ENCODE results near the gene GRPR.
A peak's percentile ranks its signal among the peaks of the same experiment; 100 is the strongest.
"Not testable (repeated sequence)": the region's sequence is repeated elsewhere in the genome, so short reads cannot be mapped to it uniquely, and the experiment has no call there.

GRPR gene

DNA sequence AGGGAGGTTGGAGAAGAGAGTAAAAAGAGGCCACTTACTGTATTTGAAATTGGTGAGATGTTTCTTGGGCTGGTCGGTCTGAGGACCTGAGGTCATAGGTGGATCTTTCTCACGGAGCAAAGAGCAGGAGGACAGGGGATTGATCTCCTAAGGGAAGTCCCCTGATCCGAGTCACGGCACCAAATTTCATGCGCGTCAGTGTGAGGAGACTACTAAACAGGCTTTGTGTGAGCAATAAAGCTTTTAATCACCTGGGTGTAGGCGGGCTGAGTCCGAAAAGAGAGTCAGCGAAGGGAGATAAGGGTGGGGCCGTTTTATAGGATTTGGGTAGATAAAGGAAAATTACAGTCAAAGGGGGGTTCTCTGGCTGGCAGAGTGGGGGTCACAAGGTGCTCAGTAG, 60.5 kb downstream of the GRPR start:
- not testable (repeated sequence) for DNase-seq (ENCODE audit: low spot score)

DNA sequence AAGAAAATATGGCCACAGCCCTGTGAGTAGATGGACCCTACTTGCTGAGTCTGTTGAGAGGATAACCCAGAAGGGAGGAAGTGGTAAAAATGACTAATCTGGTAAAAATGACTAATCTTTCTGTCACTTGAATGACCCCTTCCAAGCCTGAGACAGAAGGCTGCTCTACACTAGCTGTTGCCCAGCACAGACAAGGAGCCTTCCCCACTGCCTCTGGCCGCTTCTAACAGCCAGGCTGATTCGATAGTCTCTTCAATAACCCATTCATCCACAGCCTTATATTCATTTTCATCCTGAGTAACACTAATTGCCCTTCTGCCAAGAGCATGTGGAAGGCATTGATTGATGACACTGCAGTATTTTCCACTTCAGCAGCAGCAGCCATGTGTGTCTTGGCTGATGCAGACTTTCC, 62.4 kb downstream of the GRPR start:
- DNase-seq (ENCODE audit: low spot score): peak; percentile 42

DNA sequence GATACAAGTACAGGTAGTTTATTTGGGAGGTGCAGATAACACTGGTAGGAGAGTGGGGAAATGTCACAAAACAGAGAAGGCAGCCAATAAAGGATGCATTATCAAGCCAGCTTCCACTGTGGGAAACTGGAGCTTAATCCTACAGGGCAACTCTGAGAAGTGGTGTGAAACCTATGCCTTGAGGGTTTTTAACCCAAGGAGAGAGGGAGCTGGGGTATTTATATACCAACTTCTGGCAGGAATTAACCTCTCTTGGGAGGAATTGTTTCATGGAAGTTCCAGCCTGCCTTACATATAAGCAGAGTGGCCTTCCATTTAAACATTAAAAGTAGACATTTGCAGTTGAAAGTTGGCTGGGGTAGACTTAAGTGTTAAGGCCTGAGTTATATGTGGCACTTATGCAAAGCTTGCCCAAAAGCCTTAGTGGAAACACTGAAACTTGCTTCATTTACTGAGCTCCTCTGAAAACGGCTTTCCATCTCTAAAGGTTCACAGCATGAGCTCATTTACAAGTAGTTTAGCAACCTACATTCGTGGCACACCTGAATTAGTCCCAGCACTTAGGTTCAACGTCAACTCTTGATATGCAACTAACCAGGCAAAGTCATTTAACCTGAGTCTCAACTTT, 63.1 kb downstream of the GRPR start:
- no peak for DNase-seq (ENCODE audit: low spot score)

DNA sequence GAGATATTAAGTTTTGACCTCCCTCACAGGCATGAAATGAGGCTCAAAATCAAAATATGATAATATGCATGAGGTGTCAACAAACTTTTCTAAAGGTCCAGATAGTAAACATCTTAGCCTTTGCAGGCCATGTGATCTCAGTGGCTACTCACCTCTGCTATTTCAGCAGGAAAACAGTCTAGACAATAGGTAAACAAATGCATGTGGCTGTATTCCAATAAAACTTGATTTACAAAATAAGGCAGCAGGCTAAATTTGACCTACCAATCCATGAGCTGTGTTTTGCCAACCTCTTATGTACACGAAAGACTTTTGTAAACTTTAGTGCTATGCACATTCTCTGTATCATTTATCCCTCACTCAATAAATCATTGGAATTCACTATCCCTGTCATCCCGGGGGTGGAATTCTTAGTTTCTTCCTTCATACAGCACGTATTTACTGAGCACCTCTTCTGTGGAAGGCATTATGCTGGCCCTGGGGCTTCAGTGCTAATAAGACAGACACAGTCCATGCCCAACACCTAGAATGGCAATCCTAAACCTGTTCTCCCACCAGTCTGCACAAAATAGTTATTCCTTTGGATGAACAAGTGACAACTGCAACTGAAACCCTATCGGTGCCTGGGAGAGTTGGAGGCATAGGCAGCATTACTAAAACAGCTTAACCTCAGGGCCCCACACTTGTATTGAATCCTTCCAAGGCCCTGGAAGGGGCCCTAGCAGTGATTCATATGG, 63.8 kb downstream of the GRPR start:
- DNase-seq (ENCODE audit: low spot score): no peak

DNA sequence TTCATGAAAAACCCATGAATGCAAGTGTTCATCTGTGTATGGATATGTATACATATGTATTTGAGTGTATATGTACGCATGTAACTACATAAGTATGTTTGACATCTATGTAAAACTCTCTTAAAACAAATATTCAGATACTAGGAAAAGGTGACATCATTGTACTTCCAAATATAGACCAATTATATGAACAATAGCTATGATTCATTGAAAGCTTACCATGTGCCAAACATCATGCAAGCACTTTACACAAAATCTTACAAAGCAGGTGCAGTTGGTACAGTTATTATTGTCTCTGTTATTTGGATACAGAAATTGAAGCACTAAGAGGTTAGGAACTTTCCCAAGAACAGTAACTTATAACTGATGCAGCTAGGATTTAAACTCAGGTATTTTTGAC, 65.3 kb downstream of the GRPR start:
- no peak for DNase-seq (ENCODE audit: low spot score)

DNA sequence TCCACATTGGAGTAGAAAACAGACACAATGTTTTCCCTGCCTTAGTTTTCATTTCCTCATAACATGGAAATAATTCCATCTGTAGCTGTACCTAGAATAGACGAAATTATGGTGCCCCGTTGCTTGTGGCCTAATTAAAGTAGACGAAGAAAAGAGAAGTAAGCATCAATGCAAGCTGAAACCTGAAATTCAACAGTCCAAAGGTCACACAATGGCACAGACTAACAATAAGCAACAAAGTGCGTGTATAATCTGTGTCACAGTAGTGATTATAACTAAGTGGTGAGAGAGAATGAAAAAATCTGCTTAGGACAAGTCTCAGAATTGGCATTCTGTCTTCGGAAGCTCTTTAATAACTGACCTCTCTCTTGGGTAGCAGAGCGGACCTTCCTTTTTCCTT, 68.2 kb downstream of the GRPR start:
- DNase-seq (ENCODE audit: low spot score): no peak

DNA sequence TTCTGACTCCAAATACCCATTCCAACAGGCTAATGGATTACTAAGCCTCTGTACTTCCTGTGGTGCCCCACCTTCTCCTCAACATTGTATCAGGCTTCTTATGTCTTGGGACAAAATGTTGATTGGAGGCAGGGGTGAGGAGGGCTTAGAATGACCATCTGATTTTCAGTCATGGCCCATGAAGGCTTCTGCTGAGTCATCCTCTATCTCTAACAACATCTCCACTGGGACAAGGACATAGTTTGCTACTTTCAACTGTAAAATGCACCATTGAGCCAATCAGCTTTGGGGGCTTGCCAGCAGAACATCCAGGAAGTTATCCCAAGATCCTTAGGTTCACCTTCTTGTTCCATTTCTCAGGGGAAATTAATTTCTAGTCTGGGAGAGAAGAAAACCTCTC, 73.5 kb downstream of the GRPR start:
- DNase-seq (ENCODE audit: low spot score): no peak

DNA sequence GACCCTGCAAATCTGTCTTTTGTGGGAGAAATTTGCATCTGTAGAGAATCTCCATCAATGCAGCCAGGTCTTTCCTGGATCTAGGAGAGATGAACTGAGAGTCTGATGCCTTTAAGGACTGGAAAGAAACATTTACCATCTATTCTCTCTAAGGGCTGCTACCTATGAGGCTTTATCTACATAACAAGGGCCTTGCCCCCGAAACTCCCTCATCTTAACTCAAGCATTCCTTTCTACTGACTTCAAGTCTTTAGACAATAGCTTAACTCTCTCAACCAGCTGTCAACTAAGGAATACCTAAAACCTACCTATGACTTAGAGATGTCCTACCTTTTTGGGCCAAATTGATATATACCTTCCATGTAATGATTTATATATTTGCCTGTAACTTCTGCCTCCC, 76.0 kb downstream of the GRPR start:
- no peak for DNase-seq (ENCODE audit: low spot score)

DNA sequence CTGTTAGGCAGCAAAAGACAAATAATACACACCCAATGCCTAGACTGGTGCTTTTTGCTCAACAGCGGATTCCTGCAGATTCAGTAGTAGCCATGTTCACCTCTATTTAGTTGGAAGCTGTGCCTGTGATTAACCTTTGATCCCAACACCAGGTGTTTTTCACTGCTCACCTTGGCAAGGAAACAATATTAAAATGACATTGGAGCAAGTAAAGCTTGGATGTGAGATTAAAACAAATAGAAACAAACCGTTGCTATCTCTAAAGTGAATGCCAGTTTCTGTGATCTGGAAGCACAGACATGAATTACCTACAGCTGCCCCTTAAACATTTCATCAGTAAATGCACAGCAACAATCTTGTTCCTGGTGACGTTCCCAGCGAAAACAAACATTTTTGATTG, 79.6 kb downstream of the GRPR start:
- no peak for DNase-seq (ENCODE audit: low spot score)

Data from SW480 (cell line).